Frontal cortex (tissue), 1 donor: ENCODE measurements around the gene IL34. TPM values are rescaled to one million over a fixed set of nuclear protein-coding genes. Genes with fewer than 3 reads are reported as not detected.

Experiments used
- total RNA-seq: library from RNA; depleted of rRNA; stranded (reverse); fragments of >200 nt; gene quantifications from one replicate; pipeline ENCODE4 v1.2.3, GENCODE V29; 2014

The IL34 gene
- total RNA-seq, 1 donor from 2014 or later, result 1.6 TPM

Other genes starting within 250 kb of the IL34 start
- 26.9 TPM for gene ST3GAL2, start 207.5 kb upstream of the IL34 start, total RNA-seq
- 6.5 TPM for gene FCSK, start 192.0 kb upstream of the IL34 start, total RNA-seq
- gene COG4, start 123.0 kb upstream of the IL34 start, total RNA-seq, result 45.7 TPM
- gene SF3B3, start 122.7 kb upstream of the IL34 start, total RNA-seq, result 71.3 TPM
- 25.7 TPM for gene MTSS2, start 39.5 kb downstream of the IL34 start, total RNA-seq
- gene VAC14, start 154.6 kb downstream of the IL34 start, total RNA-seq, result 13.0 TPM